Panc1 (cell line): ENCODE data around the gene PDZD4. TPM values are rescaled to one million over a fixed set of nuclear protein-coding genes. Genes with fewer than 3 reads are reported as not detected.

Source experiments
- ATAC-seq: fragments of 200-7000 bp; cut with Tn5 transposase; 2 replicates; pipeline ENCODE4 v1.9.1; 2020; ENCODE audit warnings: mild to moderate bottlenecking, moderate library complexity
- BruUV-seq: library from RNA; stranded (reverse); fragments of 400-500 nt; replicated peaks from 2 replicates; lab custom pipeline; 2021; lab: Mats Ljungman, UMichigan
- CTCF ChIA-PET: fragments of 300-600 bp; sonication (Branson Sonifier 250); formaldehyde crosslinking; loops from one replicate; lab custom pipeline; 2022; ENCODE audit warnings: antibody characterized with exemption; lab: Charles Lee
- POLR2A ChIA-PET: fragments of 300-600 bp; sonication (Branson Sonifier 250); formaldehyde crosslinking; loops from one replicate; lab custom pipeline; 2022; ENCODE audit warnings: antibody characterized with exemption; lab: Charles Lee
- DNase-seq: peaks from one replicate; pipeline ENCODE4 v3.0.0-alpha.2; 2010; ENCODE audit warnings: low read depth, low spot score
- H3K27ac ChIP-seq: 2 replicates; pipeline ENCODE4 v1.5.1; 2011; ENCODE audit warnings: mild to moderate bottlenecking, low read length, inconsistent platforms
- H3K27me3 ChIP-seq: fragments of 200-500 bp; sonication (Bioruptor generic); 2 replicates; pipeline ENCODE4 v1.6.0; 2014; ENCODE audit warnings: low read length, inconsistent platforms; ENCODE audit not compliant: control insufficient read depth, insufficient read depth
- H3K36me3 ChIP-seq: fragments of 200-500 bp; sonication (Bioruptor generic); 2 replicates; pipeline ENCODE4 v1.5.1; 2014; ENCODE audit warnings: inconsistent platforms, mild to moderate bottlenecking, low read length, moderate library complexity; ENCODE audit not compliant: control insufficient read depth, insufficient read depth
- H3K4me1 ChIP-seq: 2 replicates; pipeline ENCODE4 v1.5.1; 2011; ENCODE audit warnings: inconsistent platforms, mild to moderate bottlenecking, low read length, moderate library complexity; ENCODE audit not compliant: control insufficient read depth, insufficient read depth
- H3K4me3 ChIP-seq, 2 experiments: 2 replicates each; pipeline ENCODE4 v1.5.1; 2011 to 2012; ENCODE audit warnings: low read depth in 2 of 2, low read length in 2 of 2, mild to moderate bottlenecking in 2 of 2, inconsistent platforms in 1 of 2, moderate library complexity in 1 of 2
- H3K9me3 ChIP-seq: fragments of 200-500 bp; sonication (Bioruptor generic); 2 replicates; pipeline ENCODE4 v1.5.1; 2014; ENCODE audit warnings: low read depth, mild to moderate bottlenecking, inconsistent platforms, low read length, moderate library complexity; ENCODE audit not compliant: control insufficient read depth, insufficient read depth
- POLR2AphosphoS5 ChIP-seq: IDR thresholded peaks from 2 replicates; pipeline ENCODE4 v1.6.1; 2012; ENCODE audit warnings: mild to moderate bottlenecking, low read depth, low read length, moderate library complexity
- SIN3A ChIP-seq: IDR thresholded peaks from 2 replicates; pipeline ENCODE4 v1.6.1; 2012; ENCODE audit warnings: low read depth, mild to moderate bottlenecking, low read length, moderate library complexity, borderline replicate concordance; ENCODE audit not compliant: insufficient read depth
- TCF7L2 ChIP-seq: IDR thresholded peaks from 2 replicates; pipeline ENCODE4 v1.6.1; 2011; ENCODE audit warnings: mild to moderate bottlenecking, low read depth, low read length, inconsistent platforms
- in situ Hi-C: cut with HindIII; loops from 2 replicates; pipeline ENCODE4 v1.10.0; 2016; ENCODE audit warnings: low sequenced_read_pairs, low pct_unique_long_range_greater_than_20kb
- intact Hi-C: fragments of 100-400 bp; cut with micrococcal nuclease; formaldehyde crosslinking; loops from one replicate; pipeline ENCODE4 v1.10.0; 2022; ENCODE audit not compliant: unreplicated experiment
- total RNA-seq: library from RNA; stranded (reverse); gene quantifications from one replicate; pipeline ENCODE4 v1.2.1, GENCODE V29; 2021; ENCODE audit not compliant: unreplicated experiment
- TF ChIP-seq, protein P1 (sequence below), 2 experiments: IDR thresholded peaks; 2 replicates each; pipeline ENCODE4 v1.6.1; 2011 to 2012; ENCODE audit warnings: low read depth in 2 of 2, control low read depth in 1 of 2, low read length in 1 of 2, mild to moderate bottlenecking in 1 of 2, moderate library complexity in 1 of 2; ENCODE audit not compliant: insufficient read depth in 1 of 2
- TF ChIP-seq, protein P2 (sequence below): fragments of 450-650 bp; IDR thresholded peaks from 2 replicates; pipeline ENCODE4 v1.5.1; 2017; ENCODE audit warnings: mild to moderate bottlenecking

The PDZD4 gene
- total RNA-seq, 1 experiment from 2014 or later, result 37.2 TPM

DNA sequence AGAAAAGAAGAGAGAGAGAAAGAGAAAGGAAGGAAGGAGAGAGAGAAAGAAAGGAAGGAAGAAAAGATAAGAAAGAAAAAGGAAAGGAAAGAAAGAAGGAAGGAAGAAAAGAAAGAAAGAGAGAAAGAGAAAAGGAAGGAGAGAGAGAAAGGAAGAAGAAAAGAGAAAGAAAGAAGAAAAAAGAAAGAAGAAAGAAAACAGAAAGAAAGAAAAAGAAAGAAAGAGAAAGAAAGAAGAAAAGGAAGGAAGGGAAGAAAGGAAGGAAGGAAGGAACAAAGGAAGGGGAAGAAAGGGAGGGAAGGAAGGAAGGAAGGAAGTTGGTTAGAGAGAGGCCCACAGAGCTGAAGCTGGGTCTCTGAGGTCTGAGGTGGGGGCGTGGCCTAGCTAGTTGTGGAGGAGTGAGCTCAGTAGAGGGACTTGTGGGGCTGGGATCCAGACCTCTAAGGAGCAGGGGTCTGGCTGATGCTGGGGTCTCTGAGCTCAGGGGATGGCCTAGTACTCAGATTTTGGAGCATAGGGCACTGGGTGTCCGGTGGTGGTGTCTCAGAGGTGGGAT, 27.1 kb upstream of the PDZD4 start:
- CTCF ChIA-PET, result no interaction called here
- DNase-seq (no peak), ATAC-seq (no peak)
- H3K27me3 ChIP-seq, result no peaks in the 10 kb centered on the region; the same call in 1 of the 2 replicates
- POLR2A ChIA-PET, result no interaction called here
- no peaks in the 10 kb centered on the region for H3K9me3 ChIP-seq
- no TSS peak for BruUV-seq
- in situ Hi-C loops, result no loop called here
- H3K36me3 ChIP-seq, result no peaks in the 10 kb centered on the region
- intact Hi-C loops, result no loop called here
- no peaks in the 10 kb centered on the region for H3K4me1 ChIP-seq
- TF ChIP-seq TCF7L2, result no peak
- TF ChIP-seq, protein P1, sequence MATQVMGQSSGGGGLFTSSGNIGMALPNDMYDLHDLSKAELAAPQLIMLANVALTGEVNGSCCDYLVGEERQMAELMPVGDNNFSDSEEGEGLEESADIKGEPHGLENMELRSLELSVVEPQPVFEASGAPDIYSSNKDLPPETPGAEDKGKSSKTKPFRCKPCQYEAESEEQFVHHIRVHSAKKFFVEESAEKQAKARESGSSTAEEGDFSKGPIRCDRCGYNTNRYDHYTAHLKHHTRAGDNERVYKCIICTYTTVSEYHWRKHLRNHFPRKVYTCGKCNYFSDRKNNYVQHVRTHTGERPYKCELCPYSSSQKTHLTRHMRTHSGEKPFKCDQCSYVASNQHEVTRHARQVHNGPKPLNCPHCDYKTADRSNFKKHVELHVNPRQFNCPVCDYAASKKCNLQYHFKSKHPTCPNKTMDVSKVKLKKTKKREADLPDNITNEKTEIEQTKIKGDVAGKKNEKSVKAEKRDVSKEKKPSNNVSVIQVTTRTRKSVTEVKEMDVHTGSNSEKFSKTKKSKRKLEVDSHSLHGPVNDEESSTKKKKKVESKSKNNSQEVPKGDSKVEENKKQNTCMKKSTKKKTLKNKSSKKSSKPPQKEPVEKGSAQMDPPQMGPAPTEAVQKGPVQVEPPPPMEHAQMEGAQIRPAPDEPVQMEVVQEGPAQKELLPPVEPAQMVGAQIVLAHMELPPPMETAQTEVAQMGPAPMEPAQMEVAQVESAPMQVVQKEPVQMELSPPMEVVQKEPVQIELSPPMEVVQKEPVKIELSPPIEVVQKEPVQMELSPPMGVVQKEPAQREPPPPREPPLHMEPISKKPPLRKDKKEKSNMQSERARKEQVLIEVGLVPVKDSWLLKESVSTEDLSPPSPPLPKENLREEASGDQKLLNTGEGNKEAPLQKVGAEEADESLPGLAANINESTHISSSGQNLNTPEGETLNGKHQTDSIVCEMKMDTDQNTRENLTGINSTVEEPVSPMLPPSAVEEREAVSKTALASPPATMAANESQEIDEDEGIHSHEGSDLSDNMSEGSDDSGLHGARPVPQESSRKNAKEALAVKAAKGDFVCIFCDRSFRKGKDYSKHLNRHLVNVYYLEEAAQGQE (IDR thresholded peaks at IDR 0.05; ENCODE audit: insufficient read depth in 1 of 2, low read depth in 2 of 2, low read length in 1 of 2), result no peak
- TF ChIP-seq, protein P2, sequence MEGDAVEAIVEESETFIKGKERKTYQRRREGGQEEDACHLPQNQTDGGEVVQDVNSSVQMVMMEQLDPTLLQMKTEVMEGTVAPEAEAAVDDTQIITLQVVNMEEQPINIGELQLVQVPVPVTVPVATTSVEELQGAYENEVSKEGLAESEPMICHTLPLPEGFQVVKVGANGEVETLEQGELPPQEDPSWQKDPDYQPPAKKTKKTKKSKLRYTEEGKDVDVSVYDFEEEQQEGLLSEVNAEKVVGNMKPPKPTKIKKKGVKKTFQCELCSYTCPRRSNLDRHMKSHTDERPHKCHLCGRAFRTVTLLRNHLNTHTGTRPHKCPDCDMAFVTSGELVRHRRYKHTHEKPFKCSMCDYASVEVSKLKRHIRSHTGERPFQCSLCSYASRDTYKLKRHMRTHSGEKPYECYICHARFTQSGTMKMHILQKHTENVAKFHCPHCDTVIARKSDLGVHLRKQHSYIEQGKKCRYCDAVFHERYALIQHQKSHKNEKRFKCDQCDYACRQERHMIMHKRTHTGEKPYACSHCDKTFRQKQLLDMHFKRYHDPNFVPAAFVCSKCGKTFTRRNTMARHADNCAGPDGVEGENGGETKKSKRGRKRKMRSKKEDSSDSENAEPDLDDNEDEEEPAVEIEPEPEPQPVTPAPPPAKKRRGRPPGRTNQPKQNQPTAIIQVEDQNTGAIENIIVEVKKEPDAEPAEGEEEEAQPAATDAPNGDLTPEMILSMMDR, result no peak
- no peak for TF ChIP-seq POLR2AphosphoS5
- TF ChIP-seq SIN3A, result no peak
- H3K4me3 ChIP-seq, result no peak overlapping the region
- no peak overlapping the region for H3K27ac ChIP-seq

- no TSS peak for BruUV-seq
- in situ Hi-C loops, result no loop called here
- ChIA-PET CTCF (no interaction called here), POLR2A (no interaction called here)
- TF ChIP-seq, protein P1 (IDR thresholded peaks at IDR 0.05; ENCODE audit: insufficient read depth in 1 of 2, low read depth in 2 of 2, low read length in 1 of 2), result no peak
- TF ChIP-seq SIN3A (no peak), TCF7L2 (no peak), POLR2AphosphoS5 (no peak)
- TF ChIP-seq, protein P2, result no peak
- no peak overlapping the region for H3K27ac ChIP-seq
- ATAC-seq (no peak), DNase-seq (no peak)
- H3K36me3 ChIP-seq, result no peaks in the 10 kb centered on the region
- no peak overlapping the region for H3K4me3 ChIP-seq
- no peaks in the 10 kb centered on the region; the same call in 1 of the 2 replicates for H3K27me3 ChIP-seq
- intact Hi-C loops, result no loop called here
- no peaks in the 10 kb centered on the region for H3K4me1 ChIP-seq
- no peaks in the 10 kb centered on the region for H3K9me3 ChIP-seq
Measured at GRCh38 chrX:153854702-153855101, 24.4 kb upstream of the PDZD4 start.
